ENCODE data around the gene GUCD1. TPM values are rescaled to one million over a fixed set of nuclear protein-coding genes. Genes with fewer than 3 reads are reported as not detected.

The GUCD1 gene
- total and polyA plus RNA-seq, 2 of the 13 experiments (the other 11 are each of a cell fraction or from before 2014, with no cell fraction given): 128 to 245 TPM

DNA sequence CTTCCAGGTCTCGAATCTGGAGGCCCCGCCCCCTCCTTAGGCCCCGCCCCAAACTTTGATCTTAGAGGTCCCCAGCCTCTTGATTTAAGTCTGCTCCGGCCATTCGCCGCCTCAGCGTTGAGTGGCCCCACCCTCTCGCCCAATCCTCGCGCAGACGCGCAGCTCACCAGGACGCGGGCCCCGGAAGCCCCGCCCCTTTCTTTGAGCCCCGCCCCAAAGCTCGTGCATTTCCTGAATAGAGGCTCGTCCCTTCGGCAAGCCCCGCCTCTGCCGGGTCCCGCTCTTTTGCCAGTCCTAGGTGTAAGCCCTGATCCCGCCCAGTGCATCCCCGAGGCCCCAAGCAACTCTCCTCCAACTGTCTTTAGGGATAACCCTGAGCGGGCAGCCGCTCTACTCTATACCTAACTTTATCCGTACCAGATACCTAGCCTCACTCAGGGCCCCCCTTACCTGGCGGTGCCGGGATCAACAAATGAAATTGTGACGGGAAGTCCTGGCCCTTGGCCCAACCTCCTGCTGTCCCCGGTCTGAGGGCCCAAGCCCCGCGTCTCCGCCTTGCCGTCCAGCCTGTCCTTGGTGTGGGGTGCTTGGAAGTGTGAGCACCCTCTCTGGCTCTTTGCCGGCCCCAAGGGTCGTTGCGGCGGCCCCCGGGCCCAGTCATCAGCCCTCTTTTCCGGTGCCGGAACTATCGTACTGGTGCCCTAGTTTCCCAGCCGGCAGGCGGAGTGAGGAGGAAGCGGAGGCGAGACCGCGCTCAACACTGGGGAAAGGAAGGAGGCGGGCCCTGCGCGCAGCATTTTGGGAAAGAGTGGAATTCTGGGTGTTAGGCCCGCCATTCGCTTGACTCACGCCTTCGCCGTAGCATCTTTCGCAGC, 464 bp upstream of the GUCD1 start, which contains the start of gene SNRPD3 (continued):
- TF ChIP-seq ZNF687 (CRISPR knock-in tag; IDR thresholded peaks at IDR 0.05) (peak; percentile 96), ZNF136 (CRISPR knock-in tag; IDR thresholded peaks at IDR 0.05; ENCODE audit: low read depth) (peak; percentile 90; the same call in 1 of the 2 replicates), FOXK2 (IDR thresholded peaks at IDR 0.05) (no peak), NFYB (CRISPR knock-in tag; IDR thresholded peaks at IDR 0.05) (peak; percentile 86), SUZ12 (IDR thresholded peaks at IDR 0.05; ENCODE audit: low read depth, low read length) (peak; percentile 47; the same call in 1 of the 2 replicates), GRHL1 (CRISPR knock-in tag; conservative IDR thresholded peaks at IDR 0.05) (no peak), RCOR2 (CRISPR knock-in tag; IDR thresholded peaks at IDR 0.05) (0 out of 2 replicates have a peak, but pooled peaks have one; percentile 24), GPBP1L1 (CRISPR knock-in tag; IDR thresholded peaks at IDR 0.05) (no peak), EEA1 (CRISPR knock-in tag; IDR thresholded peaks at IDR 0.05; ENCODE audit: borderline replicate concordance) (peak; percentile 98), KLF16 (CRISPR knock-in tag; IDR thresholded peaks at IDR 0.05) (peak in 1 of 2 experiments; percentile 97; a peak in 2 of 4 replicates), SKI (IDR thresholded peaks at IDR 0.05; ENCODE audit: partially characterized antibody) (peak; percentile 59), ZNF562 (CRISPR knock-in tag; IDR thresholded peaks at IDR 0.05; ENCODE audit: borderline replicate concordance) (no peak), ZNF580 (CRISPR knock-in tag; IDR thresholded peaks at IDR 0.05; ENCODE audit: borderline replicate concordance, low read depth) (peak; percentile 97), ZNF501 (CRISPR knock-in tag; IDR thresholded peaks at IDR 0.05) (peak; percentile 100), GABPB1 (CRISPR knock-in tag; IDR thresholded peaks at IDR 0.05) (peak; percentile 97), MIER3 (CRISPR knock-in tag; IDR thresholded peaks at IDR 0.05; ENCODE audit: borderline replicate concordance) (peak; percentile 91)
- TF ChIP-seq, protein P1, sequence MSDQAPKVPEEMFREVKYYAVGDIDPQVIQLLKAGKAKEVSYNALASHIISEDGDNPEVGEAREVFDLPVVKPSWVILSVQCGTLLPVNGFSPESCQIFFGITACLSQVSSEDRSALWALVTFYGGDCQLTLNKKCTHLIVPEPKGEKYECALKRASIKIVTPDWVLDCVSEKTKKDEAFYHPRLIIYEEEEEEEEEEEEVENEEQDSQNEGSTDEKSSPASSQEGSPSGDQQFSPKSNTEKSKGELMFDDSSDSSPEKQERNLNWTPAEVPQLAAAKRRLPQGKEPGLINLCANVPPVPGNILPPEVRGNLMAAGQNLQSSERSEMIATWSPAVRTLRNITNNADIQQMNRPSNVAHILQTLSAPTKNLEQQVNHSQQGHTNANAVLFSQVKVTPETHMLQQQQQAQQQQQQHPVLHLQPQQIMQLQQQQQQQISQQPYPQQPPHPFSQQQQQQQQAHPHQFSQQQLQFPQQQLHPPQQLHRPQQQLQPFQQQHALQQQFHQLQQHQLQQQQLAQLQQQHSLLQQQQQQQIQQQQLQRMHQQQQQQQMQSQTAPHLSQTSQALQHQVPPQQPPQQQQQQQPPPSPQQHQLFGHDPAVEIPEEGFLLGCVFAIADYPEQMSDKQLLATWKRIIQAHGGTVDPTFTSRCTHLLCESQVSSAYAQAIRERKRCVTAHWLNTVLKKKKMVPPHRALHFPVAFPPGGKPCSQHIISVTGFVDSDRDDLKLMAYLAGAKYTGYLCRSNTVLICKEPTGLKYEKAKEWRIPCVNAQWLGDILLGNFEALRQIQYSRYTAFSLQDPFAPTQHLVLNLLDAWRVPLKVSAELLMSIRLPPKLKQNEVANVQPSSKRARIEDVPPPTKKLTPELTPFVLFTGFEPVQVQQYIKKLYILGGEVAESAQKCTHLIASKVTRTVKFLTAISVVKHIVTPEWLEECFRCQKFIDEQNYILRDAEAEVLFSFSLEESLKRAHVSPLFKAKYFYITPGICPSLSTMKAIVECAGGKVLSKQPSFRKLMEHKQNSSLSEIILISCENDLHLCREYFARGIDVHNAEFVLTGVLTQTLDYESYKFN (CRISPR knock-in tag; conservative IDR thresholded peaks at IDR 0.05): peak; percentile 67
